EL (cell line): Measurements from ENCODE around the gene AARSD1.
"Not testable (repeated sequence)": the region's sequence is repeated elsewhere in the genome, so short reads cannot be mapped to it uniquely, and the experiment has no call there.

Source experiments
- DNase-seq: peaks from one replicate; pipeline ENCODE4 v3.0.0-alpha.2; 2016

Gene AARSD1

GRCh38 chr17:42918902-42919521 is 45.2 kb downstream of the AARSD1 start:
- no peak for DNase-seq

DNA sequence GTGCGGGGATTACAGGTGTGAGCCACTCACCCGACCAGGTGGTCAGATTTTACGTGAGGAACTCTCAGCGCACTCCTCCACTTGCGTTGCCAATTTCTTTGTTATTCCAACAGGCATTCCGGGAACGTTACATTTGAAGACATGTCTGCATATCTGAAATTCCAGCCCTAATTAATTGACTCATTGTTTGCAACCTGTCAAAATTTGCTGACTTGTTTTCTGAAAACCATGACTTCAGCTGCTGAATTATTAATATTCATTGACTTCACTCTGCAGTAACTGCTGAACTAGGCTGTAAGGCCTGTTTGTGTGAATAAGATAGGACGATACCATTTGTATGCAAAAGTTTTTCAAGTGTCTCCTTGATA is 47.0 kb downstream of the AARSD1 start:
- DNase-seq, result no peak

- not testable (repeated sequence) for DNase-seq
These were observed 47.6 kb downstream of the AARSD1 start for GRCh38 chr17:42916388-42917235.

DNA sequence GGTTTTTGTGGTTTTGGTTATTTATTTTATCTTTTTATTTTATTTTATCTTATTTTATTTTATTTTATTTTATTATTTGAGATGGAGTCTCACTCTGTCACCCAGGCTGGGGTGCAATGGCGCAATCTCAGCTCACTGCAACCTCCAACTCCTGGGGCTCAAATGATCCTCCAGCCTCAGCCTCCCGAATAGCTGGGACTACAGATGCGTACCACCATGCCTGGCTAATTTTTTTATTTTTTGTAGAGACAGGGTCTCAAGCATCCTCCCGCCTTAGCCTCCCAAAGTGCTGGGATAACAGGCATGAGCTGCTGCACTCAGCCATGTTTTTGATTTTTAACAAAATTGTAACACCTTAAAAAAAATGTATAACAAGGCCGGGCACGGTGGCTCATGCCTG is 49.0 kb downstream of the AARSD1 start:
- not testable (repeated sequence) for DNase-seq

GRCh38 chr17:42913981-42914617 is 50.2 kb downstream of the AARSD1 start:
- DNase-seq, result no peak

GRCh38 chr17:42913522-42913921 is 50.7 kb downstream of the AARSD1 start:
- DNase-seq, result no peak

GRCh38 chr17:42908872-42909700 is 55.2 kb downstream of the AARSD1 start:
- DNase-seq, result peak; percentile 27

DNA sequence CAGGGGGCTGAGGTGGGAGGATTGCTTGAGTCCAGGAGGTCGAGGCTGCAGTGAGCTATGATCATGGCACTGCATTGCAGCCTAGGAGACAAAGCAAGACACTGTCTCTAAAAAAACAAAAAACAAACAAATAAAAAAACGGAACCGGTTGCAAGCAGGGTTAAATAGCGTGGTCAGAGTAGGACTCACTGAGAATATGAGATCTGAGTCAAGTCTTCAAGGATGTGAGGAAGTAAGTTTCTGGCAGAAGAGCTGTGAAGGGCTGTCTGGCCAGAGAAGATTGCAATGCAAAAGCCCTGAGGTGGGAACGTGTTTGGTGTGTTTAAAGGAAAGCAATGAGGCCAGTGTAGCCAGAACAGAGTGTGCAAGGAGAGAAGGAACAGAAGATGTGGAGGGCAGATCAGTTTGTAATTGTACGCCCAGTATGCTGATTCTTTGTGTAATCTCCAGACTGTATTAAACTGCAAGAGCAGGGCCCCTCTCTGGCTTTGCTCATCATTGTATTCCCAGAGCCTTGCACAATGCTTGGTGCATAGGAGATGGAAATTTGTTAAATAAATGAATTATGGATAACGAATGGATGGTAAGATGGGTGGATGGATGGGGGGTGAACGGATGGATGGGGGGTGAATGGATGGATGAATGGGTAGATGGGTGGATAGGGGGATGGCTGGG is 57.3 kb downstream of the AARSD1 start:
- no peak for DNase-seq

DNA sequence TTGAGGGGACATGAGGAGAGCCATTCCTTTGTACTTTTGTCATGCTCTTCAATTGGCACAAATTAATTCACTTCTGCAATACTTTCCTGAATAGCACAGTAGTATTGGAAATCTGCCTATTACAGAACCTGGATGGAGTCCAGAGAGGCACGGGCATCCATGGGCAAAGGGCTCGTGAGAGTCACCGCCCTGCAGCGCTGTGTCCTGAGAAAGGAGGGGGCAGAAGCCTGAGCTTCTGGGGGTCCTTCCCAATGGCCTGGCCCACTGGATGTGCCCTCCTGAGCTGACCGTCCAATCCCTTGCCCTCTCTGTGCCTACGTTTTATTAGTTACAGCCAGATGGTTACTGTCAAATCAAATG is 60.2 kb downstream of the AARSD1 start:
- DNase-seq, result no peak

DNA sequence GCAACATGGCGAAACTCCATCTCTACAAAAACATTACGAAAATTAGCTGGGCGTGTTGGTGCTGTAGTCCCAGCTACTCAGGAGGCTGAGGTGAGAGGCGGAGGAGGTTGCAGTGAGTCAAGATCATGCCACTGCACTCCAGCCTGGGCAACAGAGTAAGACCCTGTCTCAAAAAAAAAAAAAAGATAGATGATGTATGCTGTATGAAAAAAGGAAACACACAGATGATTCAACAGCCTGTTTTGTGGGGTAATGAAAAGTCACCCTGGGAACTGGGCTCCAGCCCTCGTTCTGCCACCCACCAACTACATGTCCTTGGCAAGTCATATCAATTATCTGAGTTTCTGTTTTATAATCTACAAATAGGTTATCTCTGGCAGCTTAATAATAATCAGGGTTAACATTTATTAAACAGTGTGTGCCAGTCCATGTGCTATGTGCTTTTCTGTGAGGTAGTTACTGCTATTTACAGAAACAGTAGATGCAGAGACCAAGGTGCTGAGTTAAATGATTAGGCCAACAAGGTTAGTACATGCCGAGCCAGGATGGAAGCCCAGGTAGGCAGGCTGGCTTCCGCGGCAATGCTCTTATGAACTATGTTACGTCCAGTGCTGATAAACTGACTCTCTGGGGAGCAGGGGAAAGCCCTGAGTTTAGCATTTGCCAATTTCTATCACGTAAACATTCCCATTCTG is 62.6 kb downstream of the AARSD1 start:
- DNase-seq, result no peak
